Kidney (tissue), 14 donors: ENCODE data around the gene CBX3. TPM values are rescaled to one million over a fixed set of nuclear protein-coding genes. Genes with fewer than 3 reads are reported as not detected.
A peak's percentile ranks its signal among the peaks of the same experiment; 100 is the strongest.
"Not testable (repeated sequence)": the region's sequence is repeated elsewhere in the genome, so short reads cannot be mapped to it uniquely, and the experiment has no call there.

Experiments used
- DNase-seq, 5 donors: peaks; one replicate each; pipeline ENCODE4 v3.0.0-alpha.2; 2013 to 2020
- FAIRE-seq: peaks from 2 replicates; lab custom pipeline; 2012; peaks lifted over from hg19 to GRCh38; lab: Jason Lieb, UNC
- H3K27ac ChIP-seq, 2 donors: one replicate each; pipeline ENCODE4 v1.7.0; 2013; ENCODE audit warnings: low read depth in 2 of 2, low read length in 2 of 2, inconsistent platforms in 1 of 2
- H3K27me3 ChIP-seq: one replicate; pipeline ENCODE4 v1.7.1; 2013; ENCODE audit warnings: low read length, inconsistent platforms; ENCODE audit not compliant: control insufficient read depth, insufficient read depth
- H3K36me3 ChIP-seq, 3 donors: one replicate each; pipeline versions ENCODE4 v1.7.0 to v1.7.1; 2013; ENCODE audit warnings: low read length in 3 of 3, control low read depth in 1 of 3, inconsistent platforms in 1 of 3; ENCODE audit not compliant: insufficient read depth in 3 of 3, control insufficient read depth in 2 of 3
- H3K4me1 ChIP-seq, 3 donors: one replicate each; pipeline versions ENCODE4 v1.7.0 to v1.7.1; 2013; ENCODE audit warnings: low read length in 3 of 3, inconsistent platforms in 1 of 3, low read depth in 1 of 3; ENCODE audit not compliant: control insufficient read depth in 2 of 3, insufficient read depth in 2 of 3
- H3K4me3 ChIP-seq, 3 donors: one replicate each; pipeline versions ENCODE4 v1.7.0 to v1.8.1; 2013; ENCODE audit warnings: low read length in 3 of 3, control low read depth in 1 of 3, inconsistent platforms in 1 of 3
- H3K9ac ChIP-seq, 3 donors: one replicate each; pipeline versions ENCODE4 v1.7.0 to v1.7.1; 2013; ENCODE audit warnings: low read length in 3 of 3, control low read depth in 1 of 3, inconsistent platforms in 1 of 3
- H3K9me3 ChIP-seq, 3 donors: one replicate each; pipeline versions ENCODE4 v1.7.0 to v1.7.1; 2013; ENCODE audit warnings: low read length in 3 of 3, control low read depth in 1 of 3, inconsistent platforms in 1 of 3; ENCODE audit not compliant: control insufficient read depth in 2 of 3, insufficient read depth in 1 of 3
- intact Hi-C: fragments of 100-400 bp; cut with DNase I; formaldehyde crosslinking; loops from one replicate; pipeline ENCODE4 v1.11.1; 2022
- polyA plus RNA-seq: library from polyadenylated mRNA; stranded (reverse); fragments of 350-450 nt; fragmentation: Illumina TruSeq; extraction: RNeasy Lipid Tissue Mini Kit (QIAGEN cat#74804); gene quantifications from one replicate; pipeline ENCODE4 v1.2.3, GENCODE V29; 2014; ENCODE audit warnings: low read depth, low replicate concordance; ENCODE audit not compliant: insufficient read depth
- total RNA-seq: library from RNA; stranded (reverse); fragmentation: NEBNext Ultra II Directional; extraction: Animal tissue kit (Norgen Biotek cat#: 25700); gene quantifications from one replicate; pipeline ENCODE4 v1.2.1, GENCODE V29; 2021
- TF ChIP-seq, protein P1 (sequence below): IDR thresholded peaks from 3 replicates; pipeline ENCODE4 v1.5.1; 2012; ENCODE audit warnings: mild to moderate bottlenecking, moderate library complexity, borderline replicate concordance; ENCODE audit not compliant: insufficient read depth; ENCODE audit errors: extremely low read depth
- donor health status: control.
- donor health status: control.
- donor health status: control.
- donor health status: control.
- donor health status: control.
- donor health status: DM: yes; HTN: yes; CAD: no.
- donor health status: Normal renal cell carcinoma (clear cell type).

Gene CBX3
- total and polyA plus RNA-seq, 2 donors from 2014 or later: 92.4 to 120 TPM

DNA sequence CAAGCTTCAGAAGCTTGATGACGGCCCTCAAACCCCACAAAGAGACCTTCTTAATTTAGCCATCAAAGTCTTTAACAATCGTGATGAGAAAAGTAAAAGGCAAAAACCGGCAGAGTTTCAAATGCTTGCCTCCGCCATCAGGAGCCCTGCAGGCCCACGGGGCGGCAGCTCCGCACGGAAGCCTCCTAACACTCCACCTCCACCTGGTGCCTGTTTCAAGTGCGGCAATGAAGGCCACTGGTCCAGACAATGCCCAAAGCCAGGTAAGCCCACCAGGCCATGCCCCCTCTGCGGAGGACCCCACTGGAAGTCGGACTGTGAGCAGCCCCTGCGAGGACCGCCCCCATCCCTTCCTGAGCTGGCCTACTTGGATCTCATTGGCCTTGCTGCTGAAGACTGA, 43.6 kb downstream of the CBX3 start:
- DNase-seq (no peak), FAIRE-seq (no peak)
- no peak overlapping the region for H3K27ac ChIP-seq
- no peak overlapping the region for H3K4me3 ChIP-seq
- H3K27me3 ChIP-seq: no peaks in the 10 kb centered on the region
- intact Hi-C loops: no loop called here
- H3K36me3 ChIP-seq: no peaks in the 10 kb centered on the region
- H3K4me1 ChIP-seq: no peaks in the 10 kb centered on the region
- TF ChIP-seq, protein P1, sequence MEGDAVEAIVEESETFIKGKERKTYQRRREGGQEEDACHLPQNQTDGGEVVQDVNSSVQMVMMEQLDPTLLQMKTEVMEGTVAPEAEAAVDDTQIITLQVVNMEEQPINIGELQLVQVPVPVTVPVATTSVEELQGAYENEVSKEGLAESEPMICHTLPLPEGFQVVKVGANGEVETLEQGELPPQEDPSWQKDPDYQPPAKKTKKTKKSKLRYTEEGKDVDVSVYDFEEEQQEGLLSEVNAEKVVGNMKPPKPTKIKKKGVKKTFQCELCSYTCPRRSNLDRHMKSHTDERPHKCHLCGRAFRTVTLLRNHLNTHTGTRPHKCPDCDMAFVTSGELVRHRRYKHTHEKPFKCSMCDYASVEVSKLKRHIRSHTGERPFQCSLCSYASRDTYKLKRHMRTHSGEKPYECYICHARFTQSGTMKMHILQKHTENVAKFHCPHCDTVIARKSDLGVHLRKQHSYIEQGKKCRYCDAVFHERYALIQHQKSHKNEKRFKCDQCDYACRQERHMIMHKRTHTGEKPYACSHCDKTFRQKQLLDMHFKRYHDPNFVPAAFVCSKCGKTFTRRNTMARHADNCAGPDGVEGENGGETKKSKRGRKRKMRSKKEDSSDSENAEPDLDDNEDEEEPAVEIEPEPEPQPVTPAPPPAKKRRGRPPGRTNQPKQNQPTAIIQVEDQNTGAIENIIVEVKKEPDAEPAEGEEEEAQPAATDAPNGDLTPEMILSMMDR: no peak
- no peak overlapping the region for H3K9ac ChIP-seq
- H3K9me3 ChIP-seq: no peaks in the 10 kb centered on the region

DNA sequence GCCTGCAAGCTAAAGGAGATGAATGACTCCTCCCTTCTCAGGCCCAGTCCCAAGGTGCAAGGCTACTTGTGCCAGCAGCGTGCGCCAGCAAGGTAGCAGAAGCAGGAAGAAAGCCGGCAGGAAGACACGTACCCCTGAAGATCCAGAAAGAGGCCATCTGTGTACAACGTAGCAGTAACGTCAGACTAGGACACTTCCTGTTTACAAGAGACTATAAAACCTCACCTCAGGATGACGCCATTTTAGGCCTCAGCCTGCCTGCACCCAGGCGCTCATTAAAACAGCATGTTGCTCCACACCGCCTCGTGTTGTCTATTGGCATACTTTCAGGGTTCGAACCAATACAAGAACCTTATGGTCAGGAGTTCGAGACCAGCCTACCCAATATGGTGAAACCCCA, 48.7 kb downstream of the CBX3 start:
- Histone ChIP-seq H3K4me1 (no peaks in the 10 kb centered on the region), H3K9ac (no peak overlapping the region), H3K36me3 (no peaks in the 10 kb centered on the region), H3K27me3 (no peaks in the 10 kb centered on the region), H3K27ac (no peak overlapping the region), H3K4me3 (no peak overlapping the region), H3K9me3 (no peaks in the 10 kb centered on the region)
- intact Hi-C loops: no loop called here
- TF ChIP-seq, protein P1: no peak
- DNase-seq (no peak), FAIRE-seq (no peak)

DNA sequence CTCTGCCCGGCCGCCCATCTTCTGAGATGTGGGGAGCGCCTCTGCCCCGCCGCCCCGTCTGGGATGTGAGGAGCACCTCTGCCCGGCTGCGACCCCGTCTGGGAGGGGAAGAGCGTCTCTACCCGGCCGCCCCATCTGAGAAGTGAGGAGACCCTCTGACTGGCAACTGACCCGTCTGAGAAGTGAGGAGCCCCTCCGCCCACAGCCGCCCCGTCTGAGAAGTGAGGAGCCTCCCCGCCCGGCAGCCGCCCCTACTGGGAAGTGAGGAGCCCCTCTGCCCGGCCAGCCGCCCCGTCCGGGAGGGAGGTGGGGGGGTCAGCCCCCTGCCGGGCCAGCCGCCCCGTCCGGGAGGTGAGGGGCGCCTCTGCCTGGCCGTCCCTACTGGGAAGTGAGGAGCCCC, 60.3 kb downstream of the CBX3 start:
- intact Hi-C loops, H3K27ac ChIP-seq, H3K9ac ChIP-seq, FAIRE-seq, H3K4me3 ChIP-seq, H3K36me3 ChIP-seq, H3K27me3 ChIP-seq, H3K4me1 ChIP-seq, H3K9me3 ChIP-seq: not testable (repeated sequence)
- DNase-seq: peak in 1 of 5 donors; percentile 69

Other genes starting within 250 kb of the CBX3 start
- gene NFE2L3, start 49.5 kb upstream of the CBX3 start, total RNA-seq: 12.5 TPM
- 5.2 TPM for gene NFE2L3, start 49.5 kb upstream of the CBX3 start, polyA plus RNA-seq
- gene HNRNPA2B1, start 999 bp upstream of the CBX3 start, total RNA-seq: 433 TPM
- 397 TPM for gene HNRNPA2B1, start 999 bp upstream of the CBX3 start, polyA plus RNA-seq
- gene SNX10, start 90.1 kb downstream of the CBX3 start, total RNA-seq: 72.0 TPM
- 30.1 TPM for gene SNX10, start 90.1 kb downstream of the CBX3 start, polyA plus RNA-seq